Vagina (tissue), 2 donors: ENCODE results near the gene RPP30. TPM values are rescaled to one million over a fixed set of nuclear protein-coding genes. Genes with fewer than 3 reads are reported as not detected.

Experiments used
- DNase-seq, 2 donors: peaks; one replicate each; pipeline ENCODE4 v3.0.0-alpha.2; 2017; ENCODE audit errors: extremely low spot score in 2 of 2
- H3K27ac ChIP-seq: fragments of 200-600 bp; sonication (generic); one replicate; pipeline ENCODE4 v1.5.1; 2019
- H3K27me3 ChIP-seq: fragments of 200-600 bp; sonication (generic); one replicate; pipeline ENCODE4 v1.5.1; 2019
- H3K36me3 ChIP-seq, 2 donors: fragments of 200-600 bp; sonication (generic); one replicate each; pipeline ENCODE4 v1.5.1; 2017 to 2019
- H3K4me1 ChIP-seq: fragments of 200-600 bp; sonication (generic); one replicate; pipeline ENCODE4 v1.5.1; 2019
- H3K4me3 ChIP-seq, 2 donors: fragments of 200-600 bp; sonication (generic); 1 replicate in 1 of 2; 2 replicates in 1 of 2; pipeline ENCODE4 v1.5.1; 2016 to 2019
- H3K9me3 ChIP-seq: fragments of 200-600 bp; sonication (generic); one replicate; pipeline ENCODE4 v1.5.1; 2019
- CTCF ChIP-seq, 3 experiments: fragments of 450-650 bp in 2 of 3; fragments of 200-600 bp in 1 of 3; sonication (generic) in 1 of 3; IDR thresholded peaks; one replicate each; pipeline ENCODE4 v1.5.1; 2017 to 2019; ENCODE audit warnings: antibody characterized with exemption in 3 of 3, mild to moderate bottlenecking in 2 of 3, moderate library complexity in 2 of 3
- POLR2A ChIP-seq, 2 donors: fragments of 450-650 bp; IDR thresholded peaks; one replicate each; pipeline ENCODE4 v1.6.1; 2017; ENCODE audit warnings: antibody characterized with exemption in 2 of 2, mild to moderate bottlenecking in 2 of 2, moderate library complexity in 2 of 2
- POLR2AphosphoS5 ChIP-seq, 2 donors: sonication (generic); formaldehyde crosslinking; IDR thresholded peaks; one replicate each; pipeline ENCODE4 v1.9.0; 2017; ENCODE audit warnings: antibody characterized with exemption in 2 of 2, mild to moderate bottlenecking in 2 of 2, low read depth in 1 of 2; ENCODE audit not compliant: insufficient read depth in 1 of 2
- intact Hi-C: fragments of 100-400 bp; cut with DNase I; formaldehyde crosslinking; loops from one replicate; pipeline ENCODE4 v1.15.1; 2023
- total RNA-seq: library from RNA; depleted of rRNA; stranded (reverse); fragments of >200 nt; gene quantifications from one replicate; pipeline ENCODE4 v1.2.3, GENCODE V29; 2016

RPP30 gene
- total RNA-seq, 1 donor from 2014 or later, result 18.4 TPM

- H3K27me3 ChIP-seq, result no peaks in the 10 kb centered on the region
- no peaks in the 10 kb centered on the region for H3K9me3 ChIP-seq
- no peak overlapping the region for H3K27ac ChIP-seq
- H3K36me3 ChIP-seq, result peaks cover 0 to 45% of the 10 kb centered on the region in 2 donors
- no peak for DNase-seq
- TF ChIP-seq POLR2A (IDR thresholded peaks at IDR 0.05) (no peak), POLR2AphosphoS5 (IDR thresholded peaks at IDR 0.05; ENCODE audit: insufficient read depth in 1 of 2, low read depth in 1 of 2) (no peak), CTCF (IDR thresholded peaks at IDR 0.05) (no peak)
- no peak overlapping the region for H3K4me3 ChIP-seq
- intact Hi-C loops, result no loop called here
- H3K4me1 ChIP-seq, result no peaks in the 10 kb centered on the region
These were observed 13.4 kb downstream of the RPP30 start for GRCh38 chr10:90885176-90885575.

GRCh38 chr10:90887555-90887954 lies 15.8 kb downstream of the RPP30 start:
- DNase-seq, result no peak
- no peak overlapping the region for H3K27ac ChIP-seq
- TF ChIP-seq POLR2AphosphoS5 (IDR thresholded peaks at IDR 0.05; ENCODE audit: insufficient read depth in 1 of 2, low read depth in 1 of 2) (no peak), CTCF (IDR thresholded peaks at IDR 0.05) (no peak), POLR2A (IDR thresholded peaks at IDR 0.05) (no peak)
- no peaks in the 10 kb centered on the region for H3K27me3 ChIP-seq
- no peaks in the 10 kb centered on the region for H3K9me3 ChIP-seq
- H3K36me3 ChIP-seq, result peaks cover 0 to 42% of the 10 kb centered on the region in 2 donors
- intact Hi-C loops, result no loop called here
- H3K4me1 ChIP-seq, result no peaks in the 10 kb centered on the region
- no peak overlapping the region for H3K4me3 ChIP-seq

- Histone ChIP-seq H3K4me3 (no peak overlapping the region), H3K9me3 (no peaks in the 10 kb centered on the region), H3K36me3 (peaks cover 0 to 43% of the 10 kb centered on the region in 2 donors), H3K27me3 (no peaks in the 10 kb centered on the region), H3K4me1 (no peaks in the 10 kb centered on the region), H3K27ac (no peak overlapping the region)
- no peak for DNase-seq
- intact Hi-C loops, result no loop called here
- no peak for TF ChIP-seq POLR2AphosphoS5 (IDR thresholded peaks at IDR 0.05; ENCODE audit: insufficient read depth in 1 of 2, low read depth in 1 of 2)
- TF ChIP-seq POLR2A (IDR thresholded peaks at IDR 0.05), result no peak
- no peak for TF ChIP-seq CTCF (IDR thresholded peaks at IDR 0.05)
These were observed 16.6 kb downstream of the RPP30 start for GRCh38 chr10:90888387-90888786.

- Histone ChIP-seq H3K9me3 (no peaks in the 10 kb centered on the region), H3K36me3 (peaks cover 0 to 43% of the 10 kb centered on the region in 2 donors), H3K4me1 (no peaks in the 10 kb centered on the region), H3K27ac (no peak overlapping the region), H3K27me3 (no peaks in the 10 kb centered on the region), H3K4me3 (no peak overlapping the region)
- TF ChIP-seq POLR2AphosphoS5 (IDR thresholded peaks at IDR 0.05; ENCODE audit: insufficient read depth in 1 of 2, low read depth in 1 of 2) (no peak), CTCF (IDR thresholded peaks at IDR 0.05) (no peak), POLR2A (IDR thresholded peaks at IDR 0.05) (no peak)
- DNase-seq, result no peak
- intact Hi-C loops, result no loop called here
These were observed 17.9 kb downstream of the RPP30 start for GRCh38 chr10:90889636-90890035.

- no peak overlapping the region for H3K27ac ChIP-seq
- peaks cover 0 to 43% of the 10 kb centered on the region in 2 donors for H3K36me3 ChIP-seq
- TF ChIP-seq CTCF (IDR thresholded peaks at IDR 0.05), result no peak
- TF ChIP-seq POLR2AphosphoS5 (IDR thresholded peaks at IDR 0.05; ENCODE audit: insufficient read depth in 1 of 2, low read depth in 1 of 2), result no peak
- no peak for TF ChIP-seq POLR2A (IDR thresholded peaks at IDR 0.05)
- H3K27me3 ChIP-seq, result no peaks in the 10 kb centered on the region
- intact Hi-C loops, result no loop called here
- H3K4me1 ChIP-seq, result no peaks in the 10 kb centered on the region
- no peak overlapping the region for H3K4me3 ChIP-seq
- DNase-seq, result no peak
- H3K9me3 ChIP-seq, result no peaks in the 10 kb centered on the region
These were observed 18.6 kb downstream of the RPP30 start for GRCh38 chr10:90890347-90890746.
